Stimulated activated CD8-positive, alpha-beta memory T cell treated with anti-CD3 and anti-CD28 coated beads, Interleukin-4, amount 100 ng/mL, for 4 hours (primary cell): ENCODE results near the gene RRAD.
"Not testable (repeated sequence)": the region's sequence is repeated elsewhere in the genome, so short reads cannot be mapped to it uniquely, and the experiment has no call there.

ENCODE experiments used
- DNase-seq, 2 donors: peaks; one replicate each; pipeline ENCODE4 v3.0.0-alpha.2; 2020; ENCODE audit warnings: low read depth in 2 of 2, low spot score in 1 of 2

RRAD gene

GRCh38 chr16:66925322-66925840 lies at the start of gene RRAD:
Gene RRAD, minus strand, starts transcription at chr16:66925535. Its CDS starts 356 bp downstream, at chr16:66925179.
- peak in 1 of 2 donors; percentile 25 for DNase-seq

- DNase-seq, result peak in 1 of 2 donors; percentile 21
These were observed 49.6 kb upstream of the RRAD start for GRCh38 chr16:66974932-66975246.

- not testable (repeated sequence) for DNase-seq
These were observed 49.0 kb upstream of the RRAD start for GRCh38 chr16:66974156-66974931.

- DNase-seq, result no peak
These were observed 48.4 kb upstream of the RRAD start for GRCh38 chr16:66973716-66974115.

- DNase-seq, result no peak
These were observed 47.6 kb upstream of the RRAD start for GRCh38 chr16:66972983-66973382.

- DNase-seq, result no peak
These were observed 45.7 kb upstream of the RRAD start for GRCh38 chr16:66970775-66971720.

GRCh38 chr16:66968847-66969246 lies 43.5 kb upstream of the RRAD start:
- DNase-seq, result no peak

- no peak for DNase-seq
These were observed 38.7 kb upstream of the RRAD start for GRCh38 chr16:66964049-66964448.

- no peak for DNase-seq
These were observed 36.6 kb upstream of the RRAD start for GRCh38 chr16:66961914-66962313.

GRCh38 chr16:66961065-66961744 lies 35.9 kb upstream of the RRAD start, which contains the start of gene CES3:
Gene CES3, plus strand, starts transcription at chr16:66961266. Its CDS starts 42 bp downstream, at chr16:66961308.
- no peak for DNase-seq

- no peak for DNase-seq
These were observed 34.9 kb upstream of the RRAD start for GRCh38 chr16:66960270-66960669.

GRCh38 chr16:66959704-66960161 lies 34.4 kb upstream of the RRAD start:
- no peak for DNase-seq

- DNase-seq, result no peak
These were observed 33.7 kb upstream of the RRAD start for GRCh38 chr16:66958857-66959703.

GRCh38 chr16:66956154-66956457 lies 30.8 kb upstream of the RRAD start:
- DNase-seq, result not testable (repeated sequence)

- DNase-seq, result not testable (repeated sequence)
These were observed 30.2 kb upstream of the RRAD start for GRCh38 chr16:66955363-66956153.

- DNase-seq, result peak; percentile 42 to 65
These were observed 28.8 kb upstream of the RRAD start for GRCh38 chr16:66954097-66954659.

- DNase-seq, result no peak
These were observed 28.2 kb upstream of the RRAD start for GRCh38 chr16:66953462-66954096.

- no peak for DNase-seq
These were observed 27.2 kb upstream of the RRAD start for GRCh38 chr16:66952430-66953110.
